Gastrocnemius medialis (tissue), 4 donors: Measurements from ENCODE around the gene PPP2R5E.

ENCODE experiments used
- POLR2A ChIP-seq, 2 donors: fragments of 450-650 bp; IDR thresholded peaks; one replicate each; pipeline ENCODE4 v1.6.1; 2017; ENCODE audit warnings: antibody characterized with exemption in 2 of 2, mild to moderate bottlenecking in 2 of 2, moderate library complexity in 2 of 2
- TF ChIP-seq, protein P1 (sequence below), 5 experiments: fragments of 450-650 bp in 3 of 5; fragments of 200-600 bp in 2 of 5; sonication (generic) in 2 of 5; IDR thresholded peaks in 4 of 5; conservative IDR thresholded peaks in 1 of 5; 1 replicate in 4 of 5; 2 replicates in 1 of 5; pipeline ENCODE4 v1.5.1; 2016 to 2019; ENCODE audit warnings: antibody characterized with exemption in 5 of 5, mild to moderate bottlenecking in 3 of 5, moderate library complexity in 3 of 5

DNA sequence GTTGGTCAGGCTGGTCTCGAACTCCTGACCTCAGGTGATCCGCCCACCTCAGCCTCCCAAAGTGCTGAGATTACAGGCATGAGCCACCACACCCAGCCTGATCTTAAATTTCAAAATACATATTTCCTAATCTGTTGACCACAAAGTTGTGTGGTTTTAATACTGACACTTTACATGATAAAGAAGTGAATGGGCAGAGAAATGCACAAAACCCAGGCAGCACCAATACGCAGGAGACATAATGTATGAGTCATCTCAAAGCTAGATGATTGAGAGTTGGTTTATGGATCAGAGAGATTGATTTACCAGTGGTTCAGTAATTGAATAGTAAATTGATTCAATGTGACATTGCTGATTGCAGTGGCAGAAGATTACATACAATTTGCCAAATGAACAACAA, 19.2 kb upstream of the PPP2R5E start:
- no peak for TF ChIP-seq POLR2A (IDR thresholded peaks at IDR 0.05)
- TF ChIP-seq, protein P1, sequence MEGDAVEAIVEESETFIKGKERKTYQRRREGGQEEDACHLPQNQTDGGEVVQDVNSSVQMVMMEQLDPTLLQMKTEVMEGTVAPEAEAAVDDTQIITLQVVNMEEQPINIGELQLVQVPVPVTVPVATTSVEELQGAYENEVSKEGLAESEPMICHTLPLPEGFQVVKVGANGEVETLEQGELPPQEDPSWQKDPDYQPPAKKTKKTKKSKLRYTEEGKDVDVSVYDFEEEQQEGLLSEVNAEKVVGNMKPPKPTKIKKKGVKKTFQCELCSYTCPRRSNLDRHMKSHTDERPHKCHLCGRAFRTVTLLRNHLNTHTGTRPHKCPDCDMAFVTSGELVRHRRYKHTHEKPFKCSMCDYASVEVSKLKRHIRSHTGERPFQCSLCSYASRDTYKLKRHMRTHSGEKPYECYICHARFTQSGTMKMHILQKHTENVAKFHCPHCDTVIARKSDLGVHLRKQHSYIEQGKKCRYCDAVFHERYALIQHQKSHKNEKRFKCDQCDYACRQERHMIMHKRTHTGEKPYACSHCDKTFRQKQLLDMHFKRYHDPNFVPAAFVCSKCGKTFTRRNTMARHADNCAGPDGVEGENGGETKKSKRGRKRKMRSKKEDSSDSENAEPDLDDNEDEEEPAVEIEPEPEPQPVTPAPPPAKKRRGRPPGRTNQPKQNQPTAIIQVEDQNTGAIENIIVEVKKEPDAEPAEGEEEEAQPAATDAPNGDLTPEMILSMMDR (IDR thresholded peaks at IDR 0.05 in 4 of 5, conservative IDR thresholded peaks at IDR 0.05 in 1 of 5): no peak
